GM12878 (cell line): Measurements from ENCODE around the gene TEX2. TPM values are rescaled to one million over a fixed set of nuclear protein-coding genes. Genes with fewer than 3 reads are reported as not detected.
"Not testable (repeated sequence)": the region's sequence is repeated elsewhere in the genome, so short reads cannot be mapped to it uniquely, and the experiment has no call there.

ENCODE experiments used
- ATAC-seq: fragments of 200-7000 bp; cut with Tn5 transposase; 3 replicates; pipeline ENCODE4 v1.9.1; 2020; ENCODE audit warnings: mild to moderate bottlenecking, moderate library complexity
- BruUV-seq: library from RNA; stranded (reverse); fragments of 400-500 nt; replicated peaks from 2 replicates; lab custom pipeline; 2021; lab: Mats Ljungman, UMichigan
- CTCF ChIA-PET: fragments of 300-600 bp; sonication (Branson Sonifier 250); formaldehyde crosslinking; extraction: SDS; loops from one replicate; lab custom pipeline; 2021; ENCODE audit warnings: inconsistent platforms; lab: Yijun Ruan, JAX
- POLR2A ChIA-PET: fragments of 350-600 bp; formaldehyde crosslinking; extraction: SDS; loops from one replicate; lab custom pipeline; 2021; ENCODE audit warnings: inconsistent platforms; lab: Charles Lee
- RAD21 ChIA-PET: fragments of 300-600 bp; sonication (Branson Sonifier 250); formaldehyde crosslinking; loops from one replicate; lab custom pipeline; 2023; ENCODE audit warnings: antibody characterized with exemption; ENCODE audit not compliant: unreplicated experiment; lab: Charles Lee
- SMC1A ChIA-PET: fragments of 300-600 bp; sonication (Branson Sonifier 250); formaldehyde crosslinking; loops from one replicate; lab custom pipeline; 2023; ENCODE audit not compliant: unreplicated experiment, uncharacterized antibody; lab: Charles Lee
- DNase-seq: peaks from one replicate; pipeline ENCODE4 v3.0.0-alpha.2; 2011; ENCODE audit warnings: low read depth, low spot score
- FAIRE-seq: peaks from 3 replicates; lab custom pipeline; 2011; peaks lifted over from hg19 to GRCh38; lab: Jason Lieb, UNC
- H2AFZ ChIP-seq: 2 replicates; pipeline ENCODE4 v1.6.0; 2011; ENCODE audit warnings: low read depth, low read length, control low read depth; ENCODE audit not compliant: control insufficient read depth
- H3K27ac ChIP-seq: 2 replicates; pipeline ENCODE4 v1.5.1; 2011; ENCODE audit warnings: control low read depth; ENCODE audit not compliant: control insufficient read depth, insufficient read depth
- H3K27me3 ChIP-seq, 2 experiments: replicated peaks in 1 of 2; 2 replicates each; pipeline versions ENCODE4 v1.6.0 to v1.6.1; 2011; ENCODE audit warnings: low read length in 1 of 2; ENCODE audit not compliant: control insufficient read depth in 2 of 2, insufficient read depth in 2 of 2
- H3K36me3 ChIP-seq, 2 experiments: 2 replicates each; pipeline ENCODE4 v1.5.1; 2011; ENCODE audit warnings: low read length in 1 of 2; ENCODE audit not compliant: control insufficient read depth in 2 of 2, insufficient read depth in 2 of 2
- H3K4me1 ChIP-seq: 2 replicates; pipeline ENCODE4 v1.6.1; 2011; ENCODE audit warnings: mild to moderate bottlenecking, low read length, moderate library complexity, mixed read lengths; ENCODE audit not compliant: control insufficient read depth, insufficient read depth
- H3K4me2 ChIP-seq: 2 replicates; pipeline ENCODE4 v1.6.0; 2011; ENCODE audit warnings: control low read depth; ENCODE audit not compliant: control insufficient read depth, insufficient read depth
- H3K4me3 ChIP-seq: fragments of 200-600 bp; sonication (generic); 2 replicates; pipeline ENCODE4 v1.5.1; 2016
- H3K79me2 ChIP-seq: 2 replicates; pipeline ENCODE4 v1.6.0; 2011; ENCODE audit warnings: low read length; ENCODE audit not compliant: control insufficient read depth, insufficient read depth
- H3K9ac ChIP-seq: 2 replicates; pipeline ENCODE4 v1.8.0; 2011; ENCODE audit warnings: low read length, control low read depth, mixed read lengths; ENCODE audit not compliant: control insufficient read depth, insufficient read depth
- H3K9me3 ChIP-seq: replicated peaks from 3 replicates; pipeline ENCODE4 v1.5.1; 2011; ENCODE audit warnings: mild to moderate bottlenecking, low read length; ENCODE audit not compliant: control insufficient read depth, insufficient read depth
- H4K20me1 ChIP-seq: 2 replicates; pipeline ENCODE4 v1.6.0; 2011; ENCODE audit not compliant: control insufficient read depth, insufficient read depth
- ASH2L ChIP-seq: fragments of 300-600, 200-600 bp; sonication (generic); IDR thresholded peaks from 2 replicates; pipeline ENCODE4 v1.6.1; 2017; ENCODE audit warnings: low read depth, mild to moderate bottlenecking, borderline replicate concordance
- ATF3 ChIP-seq: IDR thresholded peaks from 2 replicates; pipeline ENCODE4 v1.6.1; 2011; ENCODE audit warnings: low read depth, mild to moderate bottlenecking, low read length, moderate library complexity, borderline replicate concordance; ENCODE audit errors: extremely low read depth
- CBX3 ChIP-seq: fragments of 200-600 bp; sonication (generic); IDR thresholded peaks from 2 replicates; pipeline ENCODE4 v1.6.1; 2016; ENCODE audit warnings: low read depth, borderline replicate concordance
- CUX1 ChIP-seq: IDR thresholded peaks from 2 replicates; pipeline ENCODE4 v1.6.1; 2012; ENCODE audit warnings: improper control_type of control experiment, low read depth, low read length; ENCODE audit not compliant: insufficient replicate concordance
- POU2F2 ChIP-seq: IDR thresholded peaks from 3 replicates; pipeline ENCODE4 v1.6.1; 2011; ENCODE audit warnings: low read depth, mild to moderate bottlenecking, low read length, borderline replicate concordance
- ZNF622 ChIP-seq: fragments of 450-650 bp; IDR thresholded peaks from 2 replicates; pipeline ENCODE4 v1.6.1; 2017; ENCODE audit warnings: mild to moderate bottlenecking, inconsistent platforms
- WGBS: methylation state at CpG from one replicate; pipeline ENCODE4 v1.1.6; 2016; ENCODE audit warnings: low lambda C conversion rate; ENCODE audit not compliant: insufficient replicate concordance, insufficient coverage; ENCODE audit errors: missing lambda C conversion rate; 5-methylcytosine and 5-hydroxymethylcytosine counted together
- in situ Hi-C: fragments of 300-500 bp; cut with MboI; formaldehyde crosslinking; loops from 9 replicates; pipeline ENCODE4 v1.14.3; 2018; ENCODE audit warnings: mixed read lengths
- intact Hi-C: fragments of 100-400 bp; cut with micrococcal nuclease; formaldehyde crosslinking; loops from one replicate; pipeline ENCODE4 v1.14.2; 2022; ENCODE audit not compliant: unreplicated experiment
- polyA plus RNA-seq, 11 experiments: library from polyadenylated mRNA; depleted of rRNA in 4 of 11; unstranded in 6 of 11; stranded (reverse) in 5 of 11; fragments of >200 nt; fragmentation: Nextera tagmentation in 4 of 11; fragmentation: Illumina TruSeq in 1 of 11; extraction: Ambion mirVana in 4 of 11; extraction: Trizol in 1 of 11; gene quantifications; 1 replicate in 1 of 11; 2 replicates in 10 of 11; pipeline versions ENCODE4 v1.2.1 to v1.2.3, GENCODE V29; 2011 to 2016; ENCODE audit warnings: inconsistent platforms in 2 of 11, missing spikeins in 2 of 11, low read depth in 1 of 11
- total RNA-seq, 4 experiments: library from RNA; depleted of rRNA in 3 of 4; stranded (reverse); fragments of >200 nt in 3 of 4; fragmentation: Illumina TruSeq in 1 of 4; extraction: Trizol in 1 of 4; gene quantifications; 2 replicates each; pipeline versions ENCODE4 v1.2.1 to v1.2.3, GENCODE V29; 2013 to 2021

TEX2 gene
- total and polyA plus RNA-seq, 10 of the 15 experiments (the other 5 are each of a cell fraction or from before 2014, with no cell fraction given), result 3.8 to 19.9 (median 15.8) TPM

GRCh38 chr17:64182325-64183012 lies 80.6 kb downstream of the TEX2 start (continued):
- no peak for TF ChIP-seq CUX1
- TF ChIP-seq ASH2L, result no peak

- no peaks in the 10 kb centered on the region for H3K79me2 ChIP-seq
- in situ Hi-C loops (no loop called here), intact Hi-C loops (no loop called here)
- H3K4me3 ChIP-seq, result no peak overlapping the region
- H3K4me2 ChIP-seq, result no peak overlapping the region
- no peaks in the 10 kb centered on the region; a peak in 1 of 4 replicates for H3K36me3 ChIP-seq
- TF ChIP-seq ZNF622 (no peak), ATF3 (no peak), POU2F2 (no peak), CBX3 (no peak)
- no peaks in the 10 kb centered on the region for H4K20me1 ChIP-seq
- SMC1A ChIA-PET, result interaction anchor here (1.1 kb wide), 2 partner anchors 12 to 14 kb away, joined by 3 read pairs; no protein-coding TSS in a partner anchor
- ATAC-seq (no peak), DNase-seq (no peak), FAIRE-seq (no peak)
- no peaks in the 10 kb centered on the region for H3K9me3 ChIP-seq
- no peak overlapping the region for H2AFZ ChIP-seq
- POLR2A ChIA-PET, result no interaction called here
- CTCF ChIA-PET, result no interaction called here
- no peaks in the 10 kb centered on the region for H3K4me1 ChIP-seq
- no peak overlapping the region for H3K27ac ChIP-seq
- no peaks in the 10 kb centered on the region for H3K27me3 ChIP-seq
- RAD21 ChIA-PET, result no interaction called here
- 80% methylated on average over 11 of the region's 11 CpGs for WGBS
- no TSS peak for BruUV-seq
- no peak overlapping the region for H3K9ac ChIP-seq
These were observed 82.7 kb downstream of the TEX2 start for GRCh38 chr17:64180089-64181073.

GRCh38 chr17:64179024-64179423 lies 84.0 kb downstream of the TEX2 start:
- H3K9ac ChIP-seq, H3K36me3 ChIP-seq, BruUV-seq, FAIRE-seq, H3K79me2 ChIP-seq, H3K4me2 ChIP-seq, H3K27me3 ChIP-seq, DNase-seq, in situ Hi-C loops, H3K9me3 ChIP-seq, H3K27ac ChIP-seq, H3K4me3 ChIP-seq, H3K4me1 ChIP-seq, intact Hi-C loops, RAD21 ChIA-PET, ATAC-seq, H4K20me1 ChIP-seq, H2AFZ ChIP-seq: not testable (repeated sequence)
- POLR2A ChIA-PET, result interaction anchor here (0.5 to 0.8 kb wide), 2 partner anchors 18 to 30 kb away, joined by 3 to 5 read pairs; no protein-coding TSS in a partner anchor
- SMC1A ChIA-PET, result interaction anchor here (1.4 to 1.5 kb wide), 2 partner anchors 12 to 19 kb away, joined by 3 to 5 read pairs; no protein-coding TSS in a partner anchor
- 100% methylated on average over 4 of the region's 4 CpGs for WGBS
- CTCF ChIA-PET, result interaction anchor here (1.7 kb wide), 1 partner anchor 46 kb away, joined by 5 read pairs; no protein-coding TSS in a partner anchor
